ENCODE results near the gene TMEM154. TPM values are rescaled to one million over a fixed set of nuclear protein-coding genes. Genes with fewer than 3 reads are reported as not detected.

Gene TMEM154
- total and polyA plus RNA-seq, 2 experiments from 2014 or later = 0.36 to 1.7 TPM

- Histone ChIP-seq H3K27me3 (no peaks in the 10 kb centered on the region), H3K9me2 (replicated peaks; ENCODE audit: insufficient read depth) (no peaks in the 10 kb centered on the region), H3K4me2 (no peak overlapping the region), H2AFZ (no peak overlapping the region), H3K4me1 (ENCODE audit: insufficient read depth) (no peaks in the 10 kb centered on the region), H4K20me1 (ENCODE audit: insufficient read depth, poor library complexity, severe bottlenecking) (no peaks in the 10 kb centered on the region), H3K79me2 (no peaks in the 10 kb centered on the region), H3K27ac (no peak overlapping the region), H3K36me3 (replicated peaks; ENCODE audit: insufficient read depth, low read depth) (no peaks in the 10 kb centered on the region), H3K9me3 (ENCODE audit: low read depth) (no peaks in the 10 kb centered on the region), H3K4me3 (no peak overlapping the region)
- DNase-seq (ENCODE audit: low spot score) = no peak
- TF ChIP-seq EZH2phosphoT487 (IDR thresholded peaks at IDR 0.05; ENCODE audit: low read depth, severe bottlenecking, unreplicated experiment) (no peak), EZH2 (IDR thresholded peaks at IDR 0.05; ENCODE audit: borderline replicate concordance) (no peak)
- TF ChIP-seq, protein P1, sequence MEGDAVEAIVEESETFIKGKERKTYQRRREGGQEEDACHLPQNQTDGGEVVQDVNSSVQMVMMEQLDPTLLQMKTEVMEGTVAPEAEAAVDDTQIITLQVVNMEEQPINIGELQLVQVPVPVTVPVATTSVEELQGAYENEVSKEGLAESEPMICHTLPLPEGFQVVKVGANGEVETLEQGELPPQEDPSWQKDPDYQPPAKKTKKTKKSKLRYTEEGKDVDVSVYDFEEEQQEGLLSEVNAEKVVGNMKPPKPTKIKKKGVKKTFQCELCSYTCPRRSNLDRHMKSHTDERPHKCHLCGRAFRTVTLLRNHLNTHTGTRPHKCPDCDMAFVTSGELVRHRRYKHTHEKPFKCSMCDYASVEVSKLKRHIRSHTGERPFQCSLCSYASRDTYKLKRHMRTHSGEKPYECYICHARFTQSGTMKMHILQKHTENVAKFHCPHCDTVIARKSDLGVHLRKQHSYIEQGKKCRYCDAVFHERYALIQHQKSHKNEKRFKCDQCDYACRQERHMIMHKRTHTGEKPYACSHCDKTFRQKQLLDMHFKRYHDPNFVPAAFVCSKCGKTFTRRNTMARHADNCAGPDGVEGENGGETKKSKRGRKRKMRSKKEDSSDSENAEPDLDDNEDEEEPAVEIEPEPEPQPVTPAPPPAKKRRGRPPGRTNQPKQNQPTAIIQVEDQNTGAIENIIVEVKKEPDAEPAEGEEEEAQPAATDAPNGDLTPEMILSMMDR (IDR thresholded peaks at IDR 0.05; ENCODE audit: poor library complexity) = no peak
- 80% methylated on average over 6 of the region's 6 CpGs for WGBS (ENCODE audit: low lambda C conversion rate, missing lambda C conversion rate)
Observed at GRCh38 chr4:152663203-152664066, 16.4 kb downstream of the TMEM154 start.

DNA sequence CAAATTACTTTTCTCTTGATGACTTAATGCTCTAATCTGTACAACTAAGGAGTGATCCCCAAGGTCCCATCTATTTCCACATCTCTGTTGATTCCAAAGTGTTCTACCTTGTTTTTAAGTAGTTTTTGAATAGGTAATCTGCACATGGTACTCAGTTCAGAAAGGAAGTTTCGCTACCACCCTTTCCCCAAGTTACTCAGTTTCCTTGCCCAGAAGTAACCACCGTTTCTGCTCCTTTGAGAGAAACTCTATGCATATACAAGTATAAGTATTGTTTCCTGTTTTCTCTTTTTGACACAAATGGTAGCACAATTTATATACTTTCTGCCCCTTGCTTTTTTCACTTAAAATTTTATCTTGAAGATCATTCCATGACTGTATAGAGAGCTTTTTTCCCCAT is 18.1 kb downstream of the TMEM154 start:
- H3K9me3 ChIP-seq (ENCODE audit: low read depth) = peaks cover 11% of the 10 kb centered on the region
- no peak for DNase-seq (ENCODE audit: low spot score)
- H3K79me2 ChIP-seq = no peaks in the 10 kb centered on the region
- H2AFZ ChIP-seq = no peak overlapping the region
- no peaks in the 10 kb centered on the region for H3K9me2 ChIP-seq (replicated peaks; ENCODE audit: insufficient read depth)
- H3K36me3 ChIP-seq (replicated peaks; ENCODE audit: insufficient read depth, low read depth) = no peaks in the 10 kb centered on the region
- H3K4me1 ChIP-seq (ENCODE audit: insufficient read depth) = no peaks in the 10 kb centered on the region
- WGBS (ENCODE audit: low lambda C conversion rate, missing lambda C conversion rate) = 84% methylated on average over 2 of the region's 2 CpGs
- H3K27me3 ChIP-seq = no peaks in the 10 kb centered on the region
- TF ChIP-seq EZH2 (IDR thresholded peaks at IDR 0.05; ENCODE audit: borderline replicate concordance) (no peak), EZH2phosphoT487 (IDR thresholded peaks at IDR 0.05; ENCODE audit: low read depth, severe bottlenecking, unreplicated experiment) (no peak)
- TF ChIP-seq, protein P1 (IDR thresholded peaks at IDR 0.05; ENCODE audit: poor library complexity) = no peak
- H3K4me3 ChIP-seq = no peak overlapping the region
- no peak overlapping the region for H3K27ac ChIP-seq
- H4K20me1 ChIP-seq (ENCODE audit: insufficient read depth, poor library complexity, severe bottlenecking) = no peaks in the 10 kb centered on the region
- H3K4me2 ChIP-seq = no peak overlapping the region

- no peaks in the 10 kb centered on the region for H3K79me2 ChIP-seq
- no peak overlapping the region for H3K27ac ChIP-seq
- no peaks in the 10 kb centered on the region for H3K4me1 ChIP-seq (ENCODE audit: insufficient read depth)
- H4K20me1 ChIP-seq (ENCODE audit: insufficient read depth, poor library complexity, severe bottlenecking) = no peaks in the 10 kb centered on the region
- H3K9me3 ChIP-seq (ENCODE audit: low read depth) = peaks cover 11% of the 10 kb centered on the region
- 84% methylated on average over 5 of the region's 5 CpGs for WGBS (ENCODE audit: low lambda C conversion rate, missing lambda C conversion rate)
- no peak overlapping the region for H3K4me2 ChIP-seq
- no peak for TF ChIP-seq EZH2phosphoT487 (IDR thresholded peaks at IDR 0.05; ENCODE audit: low read depth, severe bottlenecking, unreplicated experiment)
- TF ChIP-seq EZH2 (IDR thresholded peaks at IDR 0.05; ENCODE audit: borderline replicate concordance) = no peak
- DNase-seq (ENCODE audit: low spot score) = no peak
- no peaks in the 10 kb centered on the region for H3K9me2 ChIP-seq (replicated peaks; ENCODE audit: insufficient read depth)
- H3K27me3 ChIP-seq = no peaks in the 10 kb centered on the region
- no peaks in the 10 kb centered on the region for H3K36me3 ChIP-seq (replicated peaks; ENCODE audit: insufficient read depth, low read depth)
- H3K4me3 ChIP-seq = no peak overlapping the region
- no peak overlapping the region for H2AFZ ChIP-seq
Observed at GRCh38 chr4:152660526-152660925, 19.3 kb downstream of the TMEM154 start.

GRCh38 chr4:152659806-152660205 is 20.0 kb downstream of the TMEM154 start:
- no peaks in the 10 kb centered on the region for H3K27me3 ChIP-seq
- H3K4me3 ChIP-seq = no peak overlapping the region
- no peaks in the 10 kb centered on the region for H3K36me3 ChIP-seq (replicated peaks; ENCODE audit: insufficient read depth, low read depth)
- over 99% methylated on average over 4 of the region's 4 CpGs for WGBS (ENCODE audit: low lambda C conversion rate, missing lambda C conversion rate)
- no peak overlapping the region for H3K4me2 ChIP-seq
- no peaks in the 10 kb centered on the region for H3K4me1 ChIP-seq (ENCODE audit: insufficient read depth)
- H3K27ac ChIP-seq = no peak overlapping the region
- DNase-seq (ENCODE audit: low spot score) = no peak
- H3K79me2 ChIP-seq = no peaks in the 10 kb centered on the region
- TF ChIP-seq, protein P1 (IDR thresholded peaks at IDR 0.05; ENCODE audit: poor library complexity) = no peak
- no peak for TF ChIP-seq EZH2 (IDR thresholded peaks at IDR 0.05; ENCODE audit: borderline replicate concordance)
- no peak for TF ChIP-seq EZH2phosphoT487 (IDR thresholded peaks at IDR 0.05; ENCODE audit: low read depth, severe bottlenecking, unreplicated experiment)
- no peaks in the 10 kb centered on the region for H4K20me1 ChIP-seq (ENCODE audit: insufficient read depth, poor library complexity, severe bottlenecking)
- peaks cover 11% of the 10 kb centered on the region for H3K9me3 ChIP-seq (ENCODE audit: low read depth)
- H2AFZ ChIP-seq = no peak overlapping the region
- no peaks in the 10 kb centered on the region for H3K9me2 ChIP-seq (replicated peaks; ENCODE audit: insufficient read depth)

Measured in hepatocyte (in vitro differentiated cells).